Omental fat pad (tissue), 4 donors: ENCODE data around the gene DNM2. TPM values are rescaled to one million over a fixed set of nuclear protein-coding genes. Genes with fewer than 3 reads are reported as not detected.
A peak's percentile ranks its signal among the peaks of the same experiment; 100 is the strongest.

Experiments
- ATAC-seq: fragments of 150-250 bp; one replicate; pipeline ENCODE4 v1.9.1; 2016; ENCODE audit warnings: mild to moderate bottlenecking, moderate library complexity; ENCODE audit not compliant: low FRiP score
- DNase-seq: peaks from one replicate; pipeline ENCODE4 v3.0.0-alpha.2; 2019; ENCODE audit warnings: low spot score
- total RNA-seq, 4 donors: library from RNA; depleted of rRNA; stranded (reverse); fragments of >200 nt; gene quantifications; one replicate each; pipeline ENCODE4 v1.1.0, GENCODE V29; 2016
- TF ChIP-seq, protein P1 (sequence below), 3 donors: fragments of 450-650 bp; IDR thresholded peaks; one replicate each; pipeline ENCODE4 v1.5.1; 2016 to 2017; ENCODE audit warnings: antibody characterized with exemption in 3 of 3, mild to moderate bottlenecking in 3 of 3, moderate library complexity in 2 of 3

DNM2 gene
- total RNA-seq, 4 donors from 2014 or later: 76.5 to 135 (median 99.9) TPM

DNA sequence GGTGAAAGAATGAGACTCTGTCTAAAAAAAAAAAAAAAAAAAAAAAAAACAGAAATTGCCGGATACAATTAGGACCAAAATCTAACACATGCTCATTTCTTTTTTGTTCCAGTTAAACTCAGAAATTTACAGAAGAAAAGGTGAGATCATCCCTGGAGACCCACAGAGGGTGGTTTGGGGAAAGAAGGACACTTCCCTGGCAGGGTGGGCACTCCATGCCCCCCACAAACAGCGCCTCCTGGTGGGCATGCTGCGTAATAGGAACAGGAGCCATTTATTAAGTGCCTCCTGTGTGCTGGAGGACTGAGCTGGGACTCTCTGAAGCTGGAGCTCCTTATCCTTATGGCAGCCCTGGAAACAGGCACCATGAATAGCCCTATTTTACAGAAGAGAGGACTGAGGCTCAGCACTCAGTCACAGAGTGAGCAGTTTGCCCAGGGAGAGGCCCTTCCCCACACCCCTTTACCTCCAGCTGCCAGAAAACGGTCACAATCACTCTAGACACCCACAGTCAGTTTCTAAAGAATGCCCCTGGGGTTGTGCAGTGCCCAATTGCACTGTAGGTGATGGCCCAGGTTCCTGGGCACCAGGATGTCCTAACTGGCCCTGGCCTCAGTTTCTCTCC, 140.4 kb downstream of the DNM2 start:
- ATAC-seq: no peak
- DNase-seq: no peak
- TF ChIP-seq, protein P1, sequence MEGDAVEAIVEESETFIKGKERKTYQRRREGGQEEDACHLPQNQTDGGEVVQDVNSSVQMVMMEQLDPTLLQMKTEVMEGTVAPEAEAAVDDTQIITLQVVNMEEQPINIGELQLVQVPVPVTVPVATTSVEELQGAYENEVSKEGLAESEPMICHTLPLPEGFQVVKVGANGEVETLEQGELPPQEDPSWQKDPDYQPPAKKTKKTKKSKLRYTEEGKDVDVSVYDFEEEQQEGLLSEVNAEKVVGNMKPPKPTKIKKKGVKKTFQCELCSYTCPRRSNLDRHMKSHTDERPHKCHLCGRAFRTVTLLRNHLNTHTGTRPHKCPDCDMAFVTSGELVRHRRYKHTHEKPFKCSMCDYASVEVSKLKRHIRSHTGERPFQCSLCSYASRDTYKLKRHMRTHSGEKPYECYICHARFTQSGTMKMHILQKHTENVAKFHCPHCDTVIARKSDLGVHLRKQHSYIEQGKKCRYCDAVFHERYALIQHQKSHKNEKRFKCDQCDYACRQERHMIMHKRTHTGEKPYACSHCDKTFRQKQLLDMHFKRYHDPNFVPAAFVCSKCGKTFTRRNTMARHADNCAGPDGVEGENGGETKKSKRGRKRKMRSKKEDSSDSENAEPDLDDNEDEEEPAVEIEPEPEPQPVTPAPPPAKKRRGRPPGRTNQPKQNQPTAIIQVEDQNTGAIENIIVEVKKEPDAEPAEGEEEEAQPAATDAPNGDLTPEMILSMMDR (IDR thresholded peaks at IDR 0.05): no peak

DNA sequence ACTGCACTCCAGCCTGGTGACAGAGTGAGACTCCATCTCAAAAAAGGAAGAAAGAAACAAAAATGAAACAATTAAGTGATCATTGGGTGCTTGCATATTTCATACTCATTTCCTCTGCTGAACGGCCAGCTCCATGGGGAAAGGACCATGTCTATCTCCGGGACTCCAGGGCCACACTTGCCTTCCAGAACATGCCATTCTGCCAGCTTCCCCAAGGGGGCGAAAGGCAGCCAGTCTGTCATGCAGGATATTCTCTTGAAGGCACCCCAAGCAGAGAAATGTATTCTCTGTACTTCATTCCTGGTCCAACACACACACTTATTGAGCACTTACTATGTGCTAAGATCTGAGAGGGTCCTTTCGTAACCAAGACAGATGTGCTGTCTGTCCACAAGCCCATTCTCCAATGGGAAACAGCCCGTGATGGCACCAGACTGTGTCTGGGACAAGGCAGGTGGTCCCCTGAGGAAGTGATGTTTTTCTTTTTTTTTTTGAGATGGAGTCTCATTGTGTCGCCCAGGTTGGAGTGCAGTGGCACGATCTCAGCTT, 143.3 kb downstream of the DNM2 start:
- no peak for DNase-seq
- TF ChIP-seq, protein P1 (IDR thresholded peaks at IDR 0.05): no peak
- ATAC-seq: no peak

DNA sequence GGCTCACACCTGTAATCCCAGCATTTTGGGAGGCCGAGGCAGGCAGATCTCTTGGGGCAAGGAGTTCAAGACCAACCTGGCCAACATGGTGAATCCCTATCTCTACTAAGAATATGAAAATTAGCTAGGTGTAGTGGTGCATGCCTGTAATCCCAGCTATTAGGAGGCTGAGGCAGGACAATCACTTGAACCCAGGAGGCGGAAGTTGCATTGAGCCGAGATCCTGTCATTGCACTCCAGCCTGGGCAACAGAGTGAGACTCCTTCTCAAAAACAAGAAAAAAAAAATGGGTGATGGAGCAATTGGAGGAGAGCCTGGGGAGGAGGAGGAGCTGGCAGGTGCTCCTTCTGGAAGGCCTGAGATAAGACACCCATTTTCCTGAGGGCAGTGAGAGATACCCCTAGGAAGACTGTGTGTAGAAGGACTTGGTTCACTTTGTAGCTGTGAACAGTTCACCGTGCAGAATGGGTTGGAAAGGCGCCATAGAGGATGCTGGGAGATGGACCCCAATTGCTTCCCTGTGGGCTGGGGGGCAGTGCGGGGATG, 144.8 kb downstream of the DNM2 start:
- TF ChIP-seq, protein P1 (IDR thresholded peaks at IDR 0.05): no peak
- no peak for ATAC-seq
- no peak for DNase-seq

GRCh38 chr19:10863107-10863717, 145.3 kb downstream of the DNM2 start:
- DNase-seq: no peak
- TF ChIP-seq, protein P1 (IDR thresholded peaks at IDR 0.05): no peak

GRCh38 chr19:10864538-10864899, 146.6 kb downstream of the DNM2 start:
- ATAC-seq (peak; percentile 73), DNase-seq (peak; percentile 80)
- TF ChIP-seq, protein P1 (IDR thresholded peaks at IDR 0.05): no peak

More at GRCh38 chr19:10863107-10863717, 145.3 kb downstream of the DNM2 start:
- no peak for ATAC-seq

- DNase-seq (no peak), ATAC-seq (no peak)
- TF ChIP-seq, protein P1 (IDR thresholded peaks at IDR 0.05): no peak
Measured at GRCh38 chr19:10866495-10866894, 148.6 kb downstream of the DNM2 start.
